Measurements from ENCODE around the gene AASS.

DNA sequence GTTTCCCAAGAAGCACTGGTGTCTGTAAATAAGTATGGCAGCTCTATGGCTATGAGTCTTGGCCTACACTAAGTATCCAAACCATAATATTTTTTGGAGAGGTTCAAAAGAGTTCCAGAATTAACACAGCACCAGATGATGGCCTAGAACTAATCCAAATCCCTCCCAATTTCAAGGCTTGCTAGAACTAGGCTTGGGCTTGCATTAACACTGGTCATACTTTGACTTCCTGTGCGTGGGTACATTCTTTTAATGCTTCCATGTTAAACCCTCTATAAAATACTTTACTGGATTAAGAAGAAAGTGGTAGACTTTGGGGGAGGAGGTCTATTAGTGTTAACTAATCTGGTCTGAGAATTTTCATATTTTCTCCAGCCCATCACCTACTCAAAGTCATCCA lies 3.1 kb downstream of the AASS start:
- TF ChIP-seq POLR2A (IDR thresholded peaks at IDR 0.05; ENCODE audit: low read length) (no peak), GATA1 (IDR thresholded peaks at IDR 0.05; ENCODE audit: low read depth, low read length) (no peak)
